ENCODE results near the gene GTF2F2. TPM values are rescaled to one million over a fixed set of nuclear protein-coding genes. Genes with fewer than 3 reads are reported as not detected.

Gene GTF2F2
- polyA plus RNA-seq, 5 donors = 23.3 to 26.4 (median 25.6) TPM

DNA sequence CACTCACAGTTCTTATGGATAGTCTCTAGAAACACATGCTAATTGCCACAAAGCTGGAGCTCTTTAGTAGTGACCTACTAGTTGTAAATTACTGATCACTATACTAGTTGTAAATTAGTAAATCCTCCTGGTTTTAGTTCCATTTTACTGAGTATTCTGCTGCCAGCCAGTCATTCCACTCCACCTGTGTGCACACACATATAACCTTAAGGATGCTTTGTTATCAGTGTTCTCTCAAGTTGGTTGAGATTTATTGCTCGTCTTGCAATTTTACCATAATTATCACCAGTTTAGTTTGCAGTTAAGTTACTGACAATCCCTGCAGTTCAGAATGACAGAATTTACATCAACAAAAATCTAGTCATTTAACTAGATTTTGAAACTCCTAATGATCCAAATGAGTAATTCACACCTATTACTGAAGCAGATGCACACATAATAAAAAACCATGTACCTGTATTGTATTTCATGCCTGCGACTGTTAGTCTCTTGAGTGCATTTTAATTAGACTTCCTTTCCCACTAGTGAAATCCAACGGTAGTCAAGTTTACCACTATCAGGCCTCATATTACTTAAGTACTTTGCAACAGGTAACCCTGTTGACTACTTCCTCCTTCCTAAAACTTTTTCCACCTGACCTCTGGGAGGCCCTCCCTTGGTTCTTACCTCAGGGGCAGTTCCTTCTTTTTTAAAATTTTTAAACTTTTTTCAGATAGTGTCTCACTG is 213.1 kb downstream of the GTF2F2 start:
- no peak for DNase-seq

Other genes with a start within 250 kb of the GTF2F2 start
- gene NUFIP1, start 131.0 kb upstream of the GTF2F2 start, polyA plus RNA-seq (ENCODE audit: insufficient read depth in 1 of 5, insufficient read length in 5 of 5, low replicate concordance in 1 of 5) = 10 to 100 TPM; 10.0 to 12.0 (median 11.5) TPM
- 10 to 100 TPM; 42.9 to 72.1 (median 66.9) TPM for gene GPALPP1, start 131.0 kb upstream of the GTF2F2 start, polyA plus RNA-seq (ENCODE audit: insufficient read depth in 1 of 5, insufficient read length in 5 of 5, low replicate concordance in 1 of 5)
- under 1 TPM in 2 of 5 donors, not detected in 3; 0.08 to 0.09 TPM for gene KCTD4, start 80.5 kb downstream of the GTF2F2 start, polyA plus RNA-seq (ENCODE audit: insufficient read depth in 1 of 5, insufficient read length in 5 of 5, low replicate concordance in 1 of 5)
- gene TPT1, start 220.7 kb downstream of the GTF2F2 start, polyA plus RNA-seq (ENCODE audit: insufficient read depth in 1 of 5, insufficient read length in 5 of 5, low replicate concordance in 1 of 5) = over 10,000 TPM in 1 of 5 donors, 1,000 to 10,000 TPM in 4; 7,824 to 10,165 (median 9,025) TPM